Measurements from ENCODE around the gene FCRL5. TPM values are rescaled to one million over a fixed set of nuclear protein-coding genes. Genes with fewer than 3 reads are reported as not detected.

FCRL5 gene
- total RNA-seq, 2 experiments from 2014 or later, result 0.05 TPM; not detected in 1

GRCh38 chr1:157509546-157510232 lies 42.6 kb downstream of the FCRL5 start:
- peaks cover 3% of the 10 kb centered on the region for H3K4me1 Mint-ChIP-seq (ENCODE audit: low read depth)
- H3K4me3 Mint-ChIP-seq, result no peak overlapping the region
- ATAC-seq, result no peak
- CTCF ChIA-PET, result interaction anchor here (2.0 kb wide), 1 partner anchor 14 kb away, joined by 6 read pairs; no protein-coding TSS in a partner anchor
- POLR2A ChIA-PET, result no interaction called here
- H3K27ac Mint-ChIP-seq, result no peak overlapping the region
- peaks cover 8% of the 10 kb centered on the region for H3K27me3 Mint-ChIP-seq
- intact Hi-C loops (cut with micrococcal nuclease), result no loop called here
- no peak for TF ChIP-seq CTCF (IDR thresholded peaks at IDR 0.05)
- no peak for DNase-seq
- H3K36me3 Mint-ChIP-seq (ENCODE audit: low read depth), result no peaks in the 10 kb centered on the region
- H3K9me3 Mint-ChIP-seq, result no peaks in the 10 kb centered on the region

- Mint-ChIP-seq H3K27me3 (peaks cover 11% of the 10 kb centered on the region), H3K27ac (no peak overlapping the region), H3K9me3 (no peaks in the 10 kb centered on the region), H3K4me3 (no peak overlapping the region), H3K36me3 (ENCODE audit: low read depth) (no peaks in the 10 kb centered on the region), H3K4me1 (ENCODE audit: low read depth) (no peaks in the 10 kb centered on the region)
- peak; percentile 51 for DNase-seq
- intact Hi-C loops (cut with micrococcal nuclease), result no loop called here
- peak; percentile 54 for TF ChIP-seq CTCF (IDR thresholded peaks at IDR 0.05)
- ChIA-PET POLR2A (no interaction called here), CTCF (interaction anchor here (0.7 to 2.0 kb wide), 14 partner anchors 9 to 318 kb away, joined by 3 to 10 read pairs (median 4); no protein-coding TSS in a partner anchor)
- ATAC-seq, result peak; percentile 80
These were observed 46.6 kb downstream of the FCRL5 start for GRCh38 chr1:157505481-157506272.

GRCh38 chr1:157504646-157505045 lies 47.7 kb downstream of the FCRL5 start:
- no peak overlapping the region for H3K27ac Mint-ChIP-seq
- H3K9me3 Mint-ChIP-seq, result no peaks in the 10 kb centered on the region
- TF ChIP-seq CTCF (IDR thresholded peaks at IDR 0.05), result no peak
- no peak for ATAC-seq
- H3K4me3 Mint-ChIP-seq, result no peak overlapping the region
- no peak for DNase-seq
- intact Hi-C loops (cut with micrococcal nuclease), result no loop called here
- H3K36me3 Mint-ChIP-seq (ENCODE audit: low read depth), result no peaks in the 10 kb centered on the region
- H3K4me1 Mint-ChIP-seq (ENCODE audit: low read depth), result no peaks in the 10 kb centered on the region
- H3K27me3 Mint-ChIP-seq, result peaks cover 11% of the 10 kb centered on the region
- ChIA-PET CTCF (interaction anchor here (1.5 to 2.0 kb wide), 5 partner anchors 9 to 141 kb away, joined by 6 to 9 read pairs (median 7); no protein-coding TSS in a partner anchor), POLR2A (no interaction called here)

- H3K4me3 Mint-ChIP-seq, result no peak overlapping the region
- ChIA-PET POLR2A (no interaction called here), CTCF (no interaction called here)
- H3K27me3 Mint-ChIP-seq, result peaks cover 12% of the 10 kb centered on the region
- ATAC-seq (no peak), DNase-seq (no peak)
- H3K9me3 Mint-ChIP-seq, result no peaks in the 10 kb centered on the region
- no peaks in the 10 kb centered on the region for H3K36me3 Mint-ChIP-seq (ENCODE audit: low read depth)
- no peaks in the 10 kb centered on the region for H3K4me1 Mint-ChIP-seq (ENCODE audit: low read depth)
- no peak for TF ChIP-seq CTCF (IDR thresholded peaks at IDR 0.05)
- intact Hi-C loops (cut with micrococcal nuclease), result loop anchor here (5.0 kb wide), 1 partner anchor 307 kb away; no protein-coding TSS in a partner anchor
- no peak overlapping the region for H3K27ac Mint-ChIP-seq
These were observed 52.8 kb downstream of the FCRL5 start for GRCh38 chr1:157499521-157499920.

GRCh38 chr1:157498736-157499090 lies 53.6 kb downstream of the FCRL5 start:
- TF ChIP-seq CTCF (IDR thresholded peaks at IDR 0.05), result no peak
- ATAC-seq, result no peak
- H3K27ac Mint-ChIP-seq, result no peak overlapping the region
- intact Hi-C loops (cut with micrococcal nuclease), result loop anchor here (5.0 kb wide), 1 partner anchor 306 kb away; no protein-coding TSS in a partner anchor
- H3K9me3 Mint-ChIP-seq, result no peaks in the 10 kb centered on the region
- CTCF ChIA-PET, result no interaction called here
- POLR2A ChIA-PET, result no interaction called here
- no peak overlapping the region for H3K4me3 Mint-ChIP-seq
- no peak for DNase-seq
- no peaks in the 10 kb centered on the region for H3K36me3 Mint-ChIP-seq (ENCODE audit: low read depth)
- H3K4me1 Mint-ChIP-seq (ENCODE audit: low read depth), result no peaks in the 10 kb centered on the region
- peaks cover 13% of the 10 kb centered on the region for H3K27me3 Mint-ChIP-seq
